SK-N-SH (cell line): ENCODE data around the gene CENPX.

Source experiments
- CHD2 ChIP-seq: fragments of 150-350 bp; IDR thresholded peaks from 2 replicates; pipeline ENCODE4 v1.6.1; 2018; ENCODE audit warnings: low read length; ENCODE audit not compliant: partially characterized antibody
- RAD21 ChIP-seq: IDR thresholded peaks from 2 replicates; pipeline ENCODE4 v1.6.1; 2012; ENCODE audit warnings: mild to moderate bottlenecking, low read length
- TF ChIP-seq, protein P1 (sequence below): fragments of 200-600 bp; sonication (generic); IDR thresholded peaks from 2 replicates; pipeline ENCODE4 v1.6.1; 2017; ENCODE audit warnings: antibody characterized with exemption, mild to moderate bottlenecking, moderate library complexity
- TF ChIP-seq, protein P2 (sequence below): fragments of 150-350 bp; IDR thresholded peaks from 2 replicates; pipeline ENCODE4 v1.6.1; 2016; ENCODE audit warnings: mild to moderate bottlenecking, low read depth, low read length
- TF ChIP-seq, protein P3 (sequence below): IDR thresholded peaks from 2 replicates; pipeline ENCODE4 v1.6.1; 2012; ENCODE audit warnings: mild to moderate bottlenecking, low read depth, low read length, moderate library complexity

DNA sequence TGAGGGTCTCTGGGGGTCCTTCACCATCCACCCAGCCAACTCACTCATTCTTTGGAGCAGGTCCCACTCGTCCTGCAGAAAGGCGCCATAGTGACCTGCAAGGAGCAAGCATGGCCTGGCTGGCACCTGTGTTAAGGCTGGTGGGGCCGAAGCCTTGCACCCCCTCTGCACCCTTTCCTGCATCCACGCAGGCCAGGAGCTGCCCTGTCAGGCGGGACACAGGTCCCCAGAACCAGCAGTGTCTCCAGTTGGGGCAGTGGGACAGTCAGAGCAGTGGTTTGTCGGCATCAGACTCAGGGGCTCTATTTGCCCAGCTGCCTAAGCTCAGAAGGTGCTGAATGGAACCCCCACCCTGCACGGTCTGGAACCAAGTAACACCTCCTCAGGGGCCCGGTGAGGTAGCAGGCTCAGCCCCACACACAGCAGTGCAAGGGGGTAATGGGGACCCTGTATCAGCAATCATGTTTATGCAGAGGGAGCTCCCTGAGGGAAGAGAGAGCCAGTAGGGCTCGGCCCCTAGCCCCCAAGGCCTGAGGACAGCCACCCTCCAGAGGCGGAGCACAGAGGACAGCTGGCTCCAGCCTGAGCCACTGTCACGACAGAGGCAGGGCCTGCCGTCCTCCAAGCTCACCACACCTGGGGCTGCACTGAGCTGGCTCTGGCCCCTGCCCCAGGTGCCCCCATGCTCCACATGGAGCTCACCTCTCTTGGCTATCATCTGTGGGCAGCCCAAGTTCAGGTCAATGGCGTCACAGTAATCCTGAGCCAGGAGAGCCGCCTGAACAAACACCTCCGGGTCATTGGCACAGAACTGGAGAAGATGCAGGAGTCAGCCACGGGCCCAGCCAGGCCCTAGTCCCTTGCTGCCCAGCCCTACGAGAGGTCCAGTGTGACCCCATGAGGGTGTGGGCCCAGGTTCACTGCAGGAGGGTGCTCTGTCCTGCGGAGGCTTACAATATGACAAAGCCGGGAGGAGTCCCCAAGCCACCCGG, 41.0 kb upstream of the CENPX start:
- TF ChIP-seq, protein P1, sequence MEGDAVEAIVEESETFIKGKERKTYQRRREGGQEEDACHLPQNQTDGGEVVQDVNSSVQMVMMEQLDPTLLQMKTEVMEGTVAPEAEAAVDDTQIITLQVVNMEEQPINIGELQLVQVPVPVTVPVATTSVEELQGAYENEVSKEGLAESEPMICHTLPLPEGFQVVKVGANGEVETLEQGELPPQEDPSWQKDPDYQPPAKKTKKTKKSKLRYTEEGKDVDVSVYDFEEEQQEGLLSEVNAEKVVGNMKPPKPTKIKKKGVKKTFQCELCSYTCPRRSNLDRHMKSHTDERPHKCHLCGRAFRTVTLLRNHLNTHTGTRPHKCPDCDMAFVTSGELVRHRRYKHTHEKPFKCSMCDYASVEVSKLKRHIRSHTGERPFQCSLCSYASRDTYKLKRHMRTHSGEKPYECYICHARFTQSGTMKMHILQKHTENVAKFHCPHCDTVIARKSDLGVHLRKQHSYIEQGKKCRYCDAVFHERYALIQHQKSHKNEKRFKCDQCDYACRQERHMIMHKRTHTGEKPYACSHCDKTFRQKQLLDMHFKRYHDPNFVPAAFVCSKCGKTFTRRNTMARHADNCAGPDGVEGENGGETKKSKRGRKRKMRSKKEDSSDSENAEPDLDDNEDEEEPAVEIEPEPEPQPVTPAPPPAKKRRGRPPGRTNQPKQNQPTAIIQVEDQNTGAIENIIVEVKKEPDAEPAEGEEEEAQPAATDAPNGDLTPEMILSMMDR = no peak
- TF ChIP-seq, protein P2, sequence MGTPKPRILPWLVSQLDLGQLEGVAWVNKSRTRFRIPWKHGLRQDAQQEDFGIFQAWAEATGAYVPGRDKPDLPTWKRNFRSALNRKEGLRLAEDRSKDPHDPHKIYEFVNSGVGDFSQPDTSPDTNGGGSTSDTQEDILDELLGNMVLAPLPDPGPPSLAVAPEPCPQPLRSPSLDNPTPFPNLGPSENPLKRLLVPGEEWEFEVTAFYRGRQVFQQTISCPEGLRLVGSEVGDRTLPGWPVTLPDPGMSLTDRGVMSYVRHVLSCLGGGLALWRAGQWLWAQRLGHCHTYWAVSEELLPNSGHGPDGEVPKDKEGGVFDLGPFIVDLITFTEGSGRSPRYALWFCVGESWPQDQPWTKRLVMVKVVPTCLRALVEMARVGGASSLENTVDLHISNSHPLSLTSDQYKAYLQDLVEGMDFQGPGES = no peak
- TF ChIP-seq, protein P3, sequence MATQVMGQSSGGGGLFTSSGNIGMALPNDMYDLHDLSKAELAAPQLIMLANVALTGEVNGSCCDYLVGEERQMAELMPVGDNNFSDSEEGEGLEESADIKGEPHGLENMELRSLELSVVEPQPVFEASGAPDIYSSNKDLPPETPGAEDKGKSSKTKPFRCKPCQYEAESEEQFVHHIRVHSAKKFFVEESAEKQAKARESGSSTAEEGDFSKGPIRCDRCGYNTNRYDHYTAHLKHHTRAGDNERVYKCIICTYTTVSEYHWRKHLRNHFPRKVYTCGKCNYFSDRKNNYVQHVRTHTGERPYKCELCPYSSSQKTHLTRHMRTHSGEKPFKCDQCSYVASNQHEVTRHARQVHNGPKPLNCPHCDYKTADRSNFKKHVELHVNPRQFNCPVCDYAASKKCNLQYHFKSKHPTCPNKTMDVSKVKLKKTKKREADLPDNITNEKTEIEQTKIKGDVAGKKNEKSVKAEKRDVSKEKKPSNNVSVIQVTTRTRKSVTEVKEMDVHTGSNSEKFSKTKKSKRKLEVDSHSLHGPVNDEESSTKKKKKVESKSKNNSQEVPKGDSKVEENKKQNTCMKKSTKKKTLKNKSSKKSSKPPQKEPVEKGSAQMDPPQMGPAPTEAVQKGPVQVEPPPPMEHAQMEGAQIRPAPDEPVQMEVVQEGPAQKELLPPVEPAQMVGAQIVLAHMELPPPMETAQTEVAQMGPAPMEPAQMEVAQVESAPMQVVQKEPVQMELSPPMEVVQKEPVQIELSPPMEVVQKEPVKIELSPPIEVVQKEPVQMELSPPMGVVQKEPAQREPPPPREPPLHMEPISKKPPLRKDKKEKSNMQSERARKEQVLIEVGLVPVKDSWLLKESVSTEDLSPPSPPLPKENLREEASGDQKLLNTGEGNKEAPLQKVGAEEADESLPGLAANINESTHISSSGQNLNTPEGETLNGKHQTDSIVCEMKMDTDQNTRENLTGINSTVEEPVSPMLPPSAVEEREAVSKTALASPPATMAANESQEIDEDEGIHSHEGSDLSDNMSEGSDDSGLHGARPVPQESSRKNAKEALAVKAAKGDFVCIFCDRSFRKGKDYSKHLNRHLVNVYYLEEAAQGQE = no peak
- no peak for TF ChIP-seq CHD2
- no peak for TF ChIP-seq RAD21
